ENCODE data around the gene ZBTB5. TPM values are rescaled to one million over a fixed set of nuclear protein-coding genes. Genes with fewer than 3 reads are reported as not detected.
"Not testable (repeated sequence)": the region's sequence is repeated elsewhere in the genome, so short reads cannot be mapped to it uniquely, and the experiment has no call there.

ZBTB5 gene
- total RNA-seq, 4 donors from 2014 or later: 5.6 to 7.0 (median 6.7) TPM

DNA sequence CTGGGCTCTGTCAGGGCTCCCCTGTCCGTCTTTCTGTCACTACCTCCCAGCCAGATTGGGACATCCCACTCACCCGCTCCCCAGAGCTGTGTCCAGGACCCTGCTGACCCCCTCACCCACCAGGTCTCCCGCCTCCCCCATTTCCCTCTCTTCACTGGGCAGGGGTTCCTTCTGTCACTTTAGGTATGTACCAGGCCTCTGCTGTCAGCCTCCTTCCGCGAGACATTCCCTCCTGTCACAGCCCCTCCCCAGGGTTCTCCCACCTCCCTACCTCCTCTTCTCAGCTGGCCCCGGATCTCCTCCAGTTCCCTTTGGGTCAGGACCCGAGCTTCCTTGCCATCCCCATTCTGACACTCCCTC, 21.0 kb upstream of the ZBTB5 start:
- H3K36me3 ChIP-seq: peaks cover 0 to 25% of the 10 kb centered on the region in 2 donors

GRCh38 chr9:37485389-37486255, 20.4 kb upstream of the ZBTB5 start, which contains the start of gene POLR1E:
Gene POLR1E, plus strand, starts transcription at chr9:37485948. Its CDS starts 100 bp downstream, at chr9:37486048.
- intact Hi-C loops (cut with DNase I; ENCODE audit: low total_unique reads) (loop anchor here (1.0 to 10.0 kb wide), 5 partner anchors 20 to 899 kb away; partner anchors contain the start of genes FBXO10, GRHPR and ZBTB5), in situ Hi-C loops (cut with MboI; ENCODE audit: low sequenced_read_pairs in 4 of 4) (loop anchor here in 2 of 4 donors (10.0 kb wide), 2 partner anchors 71 to 89 kb away; partner anchors contain the start of gene FBXO10 (in 1 of the 2))
- Histone ChIP-seq H3K27me3 (no peaks in the 10 kb centered on the region), H3K27ac (peak within 1 kb of the TSS; percentile 85 to 89 (median 88)), H3K4me1 (peaks cover 21 to 26% of the 10 kb centered on the region in 2 donors), H3K9me3 (no peaks in the 10 kb centered on the region), H3K36me3 (peaks cover 0 to 18% of the 10 kb centered on the region in 2 donors), H3K4me3 (peak within 1 kb of the TSS; percentile 75 to 89 (median 82))
- DNase-seq (peak; percentile 86 to 94), ATAC-seq (peak; percentile 95)
- peak; percentile 77 to 80 for TF ChIP-seq POLR2A (IDR thresholded peaks at IDR 0.05)
- TF ChIP-seq, protein P1, sequence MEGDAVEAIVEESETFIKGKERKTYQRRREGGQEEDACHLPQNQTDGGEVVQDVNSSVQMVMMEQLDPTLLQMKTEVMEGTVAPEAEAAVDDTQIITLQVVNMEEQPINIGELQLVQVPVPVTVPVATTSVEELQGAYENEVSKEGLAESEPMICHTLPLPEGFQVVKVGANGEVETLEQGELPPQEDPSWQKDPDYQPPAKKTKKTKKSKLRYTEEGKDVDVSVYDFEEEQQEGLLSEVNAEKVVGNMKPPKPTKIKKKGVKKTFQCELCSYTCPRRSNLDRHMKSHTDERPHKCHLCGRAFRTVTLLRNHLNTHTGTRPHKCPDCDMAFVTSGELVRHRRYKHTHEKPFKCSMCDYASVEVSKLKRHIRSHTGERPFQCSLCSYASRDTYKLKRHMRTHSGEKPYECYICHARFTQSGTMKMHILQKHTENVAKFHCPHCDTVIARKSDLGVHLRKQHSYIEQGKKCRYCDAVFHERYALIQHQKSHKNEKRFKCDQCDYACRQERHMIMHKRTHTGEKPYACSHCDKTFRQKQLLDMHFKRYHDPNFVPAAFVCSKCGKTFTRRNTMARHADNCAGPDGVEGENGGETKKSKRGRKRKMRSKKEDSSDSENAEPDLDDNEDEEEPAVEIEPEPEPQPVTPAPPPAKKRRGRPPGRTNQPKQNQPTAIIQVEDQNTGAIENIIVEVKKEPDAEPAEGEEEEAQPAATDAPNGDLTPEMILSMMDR (IDR thresholded peaks at IDR 0.05 in 4 of 5, conservative IDR thresholded peaks at IDR 0.05 in 1 of 5): no peak

More for the DNA sequence above, 21.0 kb upstream of the ZBTB5 start:
- ATAC-seq (no peak), DNase-seq (no peak)
- H3K4me1 ChIP-seq: peaks cover 21 to 26% of the 10 kb centered on the region in 2 donors
- no peaks in the 10 kb centered on the region for H3K9me3 ChIP-seq
- intact Hi-C loops (cut with DNase I; ENCODE audit: low total_unique reads): loop anchor here (5.0 to 10.0 kb wide), 4 partner anchors 64 to 899 kb away; partner anchors contain the start of genes FBXO10 and GRHPR
- peak overlapping the region; percentile 75 to 89 (median 82) for H3K4me3 ChIP-seq
- peak overlapping the region; percentile 85 to 89 (median 88) for H3K27ac ChIP-seq
- in situ Hi-C loops (cut with MboI; ENCODE audit: low sequenced_read_pairs in 4 of 4): loop anchor here in 2 of 4 donors (10.0 kb wide), 2 partner anchors 71 to 89 kb away; partner anchors contain the start of gene FBXO10 (in 1 of the 2)
- no peaks in the 10 kb centered on the region for H3K27me3 ChIP-seq
- TF ChIP-seq POLR2A (IDR thresholded peaks at IDR 0.05): no peak
- TF ChIP-seq, protein P1 (IDR thresholded peaks at IDR 0.05 in 4 of 5, conservative IDR thresholded peaks at IDR 0.05 in 1 of 5): no peak

DNA sequence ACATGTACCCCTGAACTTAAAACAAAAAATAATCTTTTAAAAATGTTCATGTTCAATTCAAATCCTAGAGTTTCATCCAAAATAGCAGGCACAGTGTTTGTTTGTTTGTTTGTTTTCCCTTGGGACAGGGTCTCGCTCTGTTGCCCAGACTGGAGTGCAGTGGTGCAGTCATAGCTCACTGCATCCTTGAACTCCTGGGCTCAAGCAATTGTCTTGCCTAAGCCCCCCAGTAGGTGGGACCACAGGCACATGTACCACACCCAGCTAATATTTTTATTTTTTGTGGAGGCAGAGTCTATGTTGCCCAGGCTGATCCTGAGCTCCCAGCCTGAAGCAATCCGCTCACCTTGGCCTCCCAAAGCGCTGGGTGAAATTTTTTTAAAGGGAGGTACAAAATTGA, 15.5 kb upstream of the ZBTB5 start:
- TF ChIP-seq POLR2A (IDR thresholded peaks at IDR 0.05): no peak
- TF ChIP-seq, protein P1 (IDR thresholded peaks at IDR 0.05 in 4 of 5, conservative IDR thresholded peaks at IDR 0.05 in 1 of 5): no peak
- no peak for DNase-seq
- no peaks in the 10 kb centered on the region for H3K36me3 ChIP-seq
- intact Hi-C loops (cut with DNase I; ENCODE audit: low total_unique reads) (loop anchor here (10.0 kb wide), 2 partner anchors 314 to 904 kb away; no protein-coding TSS in a partner anchor), in situ Hi-C loops (cut with MboI; ENCODE audit: low sequenced_read_pairs in 4 of 4) (loop anchor here in 2 of 4 donors (10.0 kb wide), 2 partner anchors 66 to 94 kb away; partner anchors contain the start of gene FBXO10 (in 1 of the 2))
- no peaks in the 10 kb centered on the region for H3K9me3 ChIP-seq
- no peak overlapping the region for H3K27ac ChIP-seq
- H3K4me1 ChIP-seq: peaks cover 4 to 5% of the 10 kb centered on the region in 2 donors
- no peaks in the 10 kb centered on the region for H3K27me3 ChIP-seq
- no peak overlapping the region for H3K4me3 ChIP-seq
- no peak for ATAC-seq

- not testable (repeated sequence) for H3K27me3 ChIP-seq, H3K9me3 ChIP-seq, H3K4me3 ChIP-seq, ATAC-seq, H3K36me3 ChIP-seq, H3K4me1 ChIP-seq, DNase-seq, H3K27ac ChIP-seq
- in situ Hi-C loops (cut with MboI; ENCODE audit: low sequenced_read_pairs in 4 of 4) (loop anchor here in 1 of 4 donors (10.0 kb wide), 1 partner anchor 107 kb away; no protein-coding TSS in a partner anchor), intact Hi-C loops (cut with DNase I; ENCODE audit: low total_unique reads) (loop anchor here (2.0 kb wide), 1 partner anchor 27 kb away; no protein-coding TSS in a partner anchor)
Measured at GRCh38 chr9:37477987-37478619, 12.9 kb upstream of the ZBTB5 start.

DNA sequence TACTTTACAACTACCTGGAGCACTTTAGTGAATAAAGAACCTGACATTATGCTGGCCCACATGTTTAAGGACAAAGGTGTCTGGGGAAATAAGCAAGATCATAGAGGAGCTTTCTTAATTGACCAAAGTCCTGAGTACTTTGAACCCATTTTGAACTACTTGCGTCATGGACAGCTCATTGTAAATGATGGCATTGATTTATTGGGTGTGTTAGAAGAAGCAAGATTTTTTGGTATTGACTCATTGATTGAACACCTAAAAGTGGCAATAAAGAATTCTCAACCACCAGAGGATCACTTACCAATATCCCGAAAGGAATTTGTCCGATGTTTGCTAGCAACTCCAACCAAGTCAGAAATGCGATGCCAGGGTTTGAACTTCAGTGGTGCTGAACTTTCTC, 12.2 kb upstream of the ZBTB5 start:
- intact Hi-C loops (cut with DNase I; ENCODE audit: low total_unique reads); H3K4me3 ChIP-seq; H3K4me1 ChIP-seq; H3K27me3 ChIP-seq; DNase-seq; ATAC-seq; H3K9me3 ChIP-seq; H3K36me3 ChIP-seq; H3K27ac ChIP-seq: not testable (repeated sequence)
- in situ Hi-C loops (cut with MboI; ENCODE audit: low sequenced_read_pairs in 4 of 4): loop anchor here in 1 of 4 donors (10.0 kb wide), 1 partner anchor 107 kb away; no protein-coding TSS in a partner anchor

Measured in gastrocnemius medialis (tissue), 4 donors.